NT2/D1 (cell line): ENCODE results near the gene PRR7.

Experiments
- SUZ12 ChIP-seq: IDR thresholded peaks from 2 replicates; pipeline ENCODE4 v1.6.1; 2011; ENCODE audit not compliant: insufficient read length, insufficient read depth; ENCODE audit errors: extremely low read depth
- YY1 ChIP-seq: IDR thresholded peaks from 2 replicates; pipeline ENCODE4 v1.6.1; 2011; ENCODE audit not compliant: insufficient read length, insufficient read depth
- ZNF274 ChIP-seq: IDR thresholded peaks from 2 replicates; pipeline ENCODE4 v1.6.1; 2011; ENCODE audit warnings: mild to moderate bottlenecking, low read depth, low read length

DNA sequence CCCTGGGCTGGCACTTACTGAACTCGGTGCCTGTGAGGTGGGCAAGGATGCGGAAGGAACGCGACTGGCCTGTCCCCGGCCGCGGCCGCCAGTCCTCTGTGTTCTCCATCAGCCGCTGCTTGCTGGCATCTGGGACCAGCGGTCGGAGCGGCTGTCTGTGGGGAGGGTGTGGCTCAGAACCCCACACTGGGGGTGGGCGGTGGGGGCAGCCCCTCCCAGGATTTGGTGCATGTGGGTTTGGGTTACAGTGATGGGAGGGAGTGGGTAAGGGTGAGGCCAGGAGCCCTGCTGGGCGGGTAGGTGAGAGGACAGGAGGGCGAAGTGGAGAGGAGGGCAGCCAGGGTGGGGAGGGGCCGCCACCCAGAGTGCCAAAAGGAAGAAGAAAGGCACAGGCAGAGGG lies 44.4 kb downstream of the PRR7 start:
- TF ChIP-seq YY1 = no peak
- TF ChIP-seq ZNF274 = no peak
- no peak for TF ChIP-seq SUZ12
